IPS-18c (cell line): ENCODE measurements around the gene COL23A1.

Experiments used
- H3K4me3 ChIP-seq: 2 replicates; pipeline ENCODE4 v1.7.0; 2013; ENCODE audit warnings: low read depth, mild to moderate bottlenecking, low read length, moderate library complexity; ENCODE audit not compliant: insufficient read depth
- H3K9me3 ChIP-seq: one replicate; pipeline ENCODE4 v1.6.1; 2013; ENCODE audit warnings: mild to moderate bottlenecking, low read length, moderate library complexity; ENCODE audit not compliant: control insufficient read depth, insufficient read depth

Gene COL23A1

DNA sequence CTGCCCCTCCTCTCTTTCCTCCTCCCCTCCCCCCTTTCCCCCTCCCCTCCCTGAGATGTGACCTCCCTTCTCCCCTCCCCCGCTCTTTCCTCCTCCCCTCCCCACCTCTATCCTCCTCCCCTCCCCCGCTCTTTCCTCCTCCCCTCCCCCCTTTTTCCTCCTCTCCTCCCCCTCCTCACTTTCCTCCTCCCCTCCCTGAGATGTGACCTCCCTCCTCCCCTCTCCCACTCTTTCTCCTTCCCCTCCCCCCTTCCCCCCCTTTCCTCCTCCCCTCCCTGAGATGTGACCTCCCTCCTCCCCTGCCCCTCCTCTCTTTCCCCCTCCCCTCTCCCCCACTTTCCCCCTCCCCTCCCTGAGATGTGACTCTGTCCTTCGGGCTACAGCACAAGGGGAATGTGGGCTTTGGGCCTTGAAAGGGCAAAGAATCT is 169.8 kb downstream of the COL23A1 start:
- no peak overlapping the region for H3K4me3 ChIP-seq
- no peaks in the 10 kb centered on the region for H3K9me3 ChIP-seq

DNA sequence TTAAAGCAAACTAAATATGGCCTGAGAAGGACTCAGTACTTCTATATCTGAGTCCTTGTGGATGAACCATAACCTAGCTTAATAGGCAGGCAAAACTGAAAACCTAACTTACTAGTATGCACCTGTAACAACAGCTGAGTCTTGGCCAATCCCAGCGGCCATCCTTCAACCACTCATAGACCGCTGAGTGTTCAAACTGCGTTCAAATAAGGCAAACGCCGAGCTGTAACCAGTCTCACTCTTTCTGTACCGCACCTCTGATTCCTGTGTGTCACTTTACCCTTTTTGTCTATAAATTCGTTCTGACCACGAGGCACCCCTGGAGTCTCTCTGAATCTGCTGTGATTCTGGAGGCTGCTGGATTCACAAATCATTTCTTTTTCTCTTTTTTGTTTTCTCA is 170.5 kb downstream of the COL23A1 start:
- H3K9me3 ChIP-seq: no peaks in the 10 kb centered on the region

DNA sequence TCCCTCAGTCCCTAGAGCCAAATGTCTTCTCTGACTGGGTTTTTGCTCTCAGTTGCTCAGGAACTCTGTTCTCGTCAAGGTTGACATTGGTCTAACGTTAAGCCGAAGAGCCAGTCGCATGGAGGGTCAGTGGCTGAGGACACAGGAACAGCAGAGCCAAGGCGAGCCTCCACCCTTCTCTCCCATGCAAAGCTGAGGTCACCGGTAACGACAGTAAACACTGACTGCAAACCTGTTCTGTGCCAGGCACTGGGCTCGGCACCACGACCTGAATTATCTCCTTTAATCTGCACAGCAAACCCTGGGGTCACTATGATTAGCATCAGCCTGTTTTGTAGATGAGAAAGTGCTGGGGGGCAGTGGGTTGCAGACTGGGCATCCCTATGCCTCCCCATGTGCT is 171.0 kb downstream of the COL23A1 start:
- Histone ChIP-seq H3K4me3 (no peak overlapping the region), H3K9me3 (no peaks in the 10 kb centered on the region)

More for the DNA sequence above, 170.5 kb downstream of the COL23A1 start:
- H3K4me3 ChIP-seq: no peak overlapping the region

DNA sequence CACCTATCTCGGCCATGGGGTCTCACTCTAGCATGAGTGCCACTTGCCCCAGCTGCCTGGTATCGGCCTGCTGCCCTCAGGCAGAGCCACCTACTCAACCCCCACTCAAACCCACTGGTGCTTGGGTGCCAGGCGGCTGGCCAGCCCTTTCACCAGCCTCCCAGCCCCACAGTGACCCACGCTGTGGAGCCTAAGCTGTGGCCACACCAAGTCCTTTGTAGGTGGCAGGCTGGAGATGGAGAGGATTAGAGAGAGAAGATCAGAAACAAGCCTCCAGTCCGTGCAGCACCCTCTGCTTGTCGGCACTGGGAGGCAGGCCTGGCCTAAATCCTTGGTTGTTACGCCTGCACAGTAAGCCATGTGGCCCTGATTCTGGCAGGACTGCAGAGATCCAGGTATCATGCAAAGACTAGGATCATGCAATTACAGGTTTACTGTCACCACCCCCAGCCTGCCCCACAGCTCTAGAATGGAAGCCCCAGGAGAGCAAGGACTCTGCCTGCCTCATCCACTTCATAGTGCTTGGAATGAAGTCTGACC is 171.7 kb downstream of the COL23A1 start:
- Histone ChIP-seq H3K9me3 (no peaks in the 10 kb centered on the region), H3K4me3 (no peak overlapping the region)

DNA sequence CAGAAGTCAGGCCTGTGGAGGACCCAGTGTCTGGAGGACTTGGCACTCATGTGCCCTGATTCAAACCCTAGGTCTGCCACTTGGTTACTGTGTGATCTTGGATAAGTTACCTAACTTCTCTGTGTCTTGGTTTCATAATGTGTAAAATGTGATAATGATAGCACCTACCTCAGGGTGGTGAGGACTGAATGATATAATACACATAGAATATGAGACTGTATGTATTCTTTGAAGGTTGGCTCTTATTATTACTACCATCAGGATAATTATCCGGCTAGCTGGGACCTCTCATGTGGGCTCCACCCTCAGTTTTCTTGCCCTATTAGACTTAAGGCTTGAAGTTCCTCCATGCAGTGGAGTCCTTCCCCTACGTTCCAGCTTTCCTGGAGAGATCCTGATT is 172.2 kb downstream of the COL23A1 start:
- Histone ChIP-seq H3K4me3 (no peak overlapping the region), H3K9me3 (no peaks in the 10 kb centered on the region)

DNA sequence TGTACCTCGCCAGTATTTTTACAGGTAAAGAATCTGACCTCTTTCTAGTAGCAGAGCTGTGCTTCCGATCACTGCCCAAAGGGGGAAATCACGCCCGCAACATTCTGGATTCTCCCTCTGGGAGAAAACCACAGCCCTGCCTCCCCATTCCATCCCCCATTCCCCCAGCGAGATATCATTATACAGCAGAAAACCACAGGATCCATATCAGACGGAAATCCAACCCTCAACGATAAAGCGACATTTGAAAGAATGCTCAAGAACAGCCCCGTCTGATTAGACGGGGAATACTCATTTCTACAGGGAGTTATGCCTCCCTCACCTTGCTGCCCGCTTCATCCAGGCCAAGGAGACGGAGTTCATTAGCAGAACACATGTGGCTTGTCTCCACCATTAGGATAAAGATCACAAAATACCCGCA is 172.8 kb downstream of the COL23A1 start:
- no peaks in the 10 kb centered on the region for H3K9me3 ChIP-seq
- no peak overlapping the region for H3K4me3 ChIP-seq

DNA sequence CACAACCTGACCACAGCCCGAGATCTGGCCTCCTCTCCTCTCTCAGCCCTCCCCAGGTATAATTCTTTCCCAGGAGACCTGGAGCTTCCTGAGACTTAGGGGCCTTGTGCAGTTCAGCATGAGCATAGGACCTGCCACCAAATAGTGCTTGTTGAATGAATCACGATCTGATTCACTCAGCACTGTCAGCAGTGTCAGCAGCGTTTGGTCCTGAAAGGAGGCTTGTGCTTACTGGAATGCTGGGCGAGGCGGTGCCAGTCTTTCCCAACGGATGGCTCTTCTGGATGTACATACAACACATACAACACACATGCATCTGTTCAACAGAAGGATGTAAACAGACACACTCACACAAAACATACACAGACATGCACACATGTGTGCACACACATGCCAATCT is 173.3 kb downstream of the COL23A1 start:
- Histone ChIP-seq H3K9me3 (no peaks in the 10 kb centered on the region), H3K4me3 (no peak overlapping the region)

DNA sequence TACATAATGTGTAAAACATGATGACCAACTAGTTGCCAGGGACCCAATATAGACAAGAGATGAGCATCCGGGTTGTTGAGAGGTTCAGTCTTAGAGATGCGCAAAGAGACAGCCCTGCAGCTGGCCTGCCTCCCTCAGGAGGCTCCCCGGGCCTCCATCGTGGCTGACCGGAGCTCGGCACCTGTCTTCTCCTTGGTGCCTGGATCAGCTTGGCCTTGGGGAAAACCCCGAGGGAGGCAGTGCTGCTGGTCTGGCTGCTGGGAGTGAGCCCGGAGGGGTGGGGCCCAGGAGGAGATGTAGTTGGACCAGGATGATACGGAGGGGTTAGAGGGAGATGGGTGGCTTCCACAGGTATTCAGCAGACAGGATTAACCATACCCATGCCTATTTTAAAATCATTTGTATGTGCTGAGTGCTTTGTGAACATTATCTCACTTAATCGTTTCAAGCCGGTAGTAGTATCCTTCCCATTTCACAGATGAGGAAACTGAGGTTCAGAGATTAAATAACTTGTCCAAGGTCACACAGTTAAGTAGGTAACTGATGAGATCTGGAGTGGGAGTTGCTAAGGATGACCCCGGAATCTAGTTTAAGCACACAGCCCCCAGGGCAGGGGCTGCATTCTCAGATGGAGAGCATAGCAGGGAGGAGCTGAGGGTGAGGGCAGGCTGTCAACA is 173.8 kb downstream of the COL23A1 start:
- Histone ChIP-seq H3K9me3 (no peaks in the 10 kb centered on the region), H3K4me3 (no peak overlapping the region)

DNA sequence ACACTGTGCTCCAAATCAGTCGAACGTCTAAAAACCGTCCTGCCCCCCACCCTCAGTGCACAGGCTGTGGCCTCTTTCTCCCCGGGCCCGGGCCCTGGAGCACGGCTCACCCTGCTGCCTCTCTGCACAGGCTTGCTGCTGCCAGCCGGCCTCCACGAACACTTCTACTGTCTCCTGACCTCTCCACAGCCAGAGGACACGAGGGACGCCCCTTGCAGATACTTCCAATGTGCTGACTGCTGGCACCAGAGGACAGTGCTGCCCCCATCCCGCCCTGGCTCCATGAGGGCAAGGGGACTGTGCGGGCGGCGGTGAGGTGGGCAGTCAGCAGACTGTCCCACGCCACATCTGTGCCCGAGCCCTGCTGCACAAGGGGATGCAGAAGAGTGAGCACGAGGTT is 174.8 kb downstream of the COL23A1 start:
- H3K4me3 ChIP-seq: no peak overlapping the region

DNA sequence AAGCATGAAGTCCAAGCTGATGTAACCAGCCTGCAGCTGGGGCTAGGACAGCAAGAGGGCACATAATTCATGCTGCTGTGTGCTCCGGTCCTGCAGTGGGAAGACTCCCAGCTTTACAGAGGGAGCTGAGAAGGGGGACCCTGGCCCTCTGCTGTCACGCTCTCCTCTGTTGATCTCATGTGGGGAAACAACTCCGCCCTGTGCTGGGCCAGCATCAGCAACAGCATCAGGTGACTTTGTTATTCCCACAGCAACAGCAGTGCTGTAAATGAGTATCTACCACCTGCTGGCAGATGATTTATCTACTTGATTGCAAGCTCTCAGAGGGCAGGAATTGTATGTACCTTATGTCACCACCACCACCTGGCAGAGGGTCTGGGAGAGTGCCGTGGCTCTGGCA is 176.2 kb downstream of the COL23A1 start:
- no peak overlapping the region for H3K4me3 ChIP-seq
- no peaks in the 10 kb centered on the region for H3K9me3 ChIP-seq

More for the DNA sequence above, 174.8 kb downstream of the COL23A1 start:
- H3K9me3 ChIP-seq: no peaks in the 10 kb centered on the region

DNA sequence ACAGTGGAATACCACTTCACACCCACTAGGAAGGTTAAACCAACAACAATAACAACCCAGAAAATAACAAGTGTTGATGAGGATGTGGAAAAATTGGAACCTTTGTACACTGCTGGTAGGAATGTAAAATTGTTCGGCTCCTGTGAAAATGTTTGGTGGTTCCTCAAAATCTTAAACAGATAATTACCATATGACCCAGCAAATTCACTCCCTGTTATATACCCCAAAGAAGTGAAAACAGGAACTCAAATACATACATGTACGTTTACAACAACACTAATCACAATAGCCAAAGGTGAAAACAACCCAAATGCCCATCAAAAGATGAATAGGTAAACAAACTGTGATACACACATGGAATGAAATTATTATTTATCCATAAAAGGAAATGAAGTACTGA is 179.1 kb downstream of the COL23A1 start:
- Histone ChIP-seq H3K4me3 (no peak overlapping the region), H3K9me3 (no peaks in the 10 kb centered on the region)

DNA sequence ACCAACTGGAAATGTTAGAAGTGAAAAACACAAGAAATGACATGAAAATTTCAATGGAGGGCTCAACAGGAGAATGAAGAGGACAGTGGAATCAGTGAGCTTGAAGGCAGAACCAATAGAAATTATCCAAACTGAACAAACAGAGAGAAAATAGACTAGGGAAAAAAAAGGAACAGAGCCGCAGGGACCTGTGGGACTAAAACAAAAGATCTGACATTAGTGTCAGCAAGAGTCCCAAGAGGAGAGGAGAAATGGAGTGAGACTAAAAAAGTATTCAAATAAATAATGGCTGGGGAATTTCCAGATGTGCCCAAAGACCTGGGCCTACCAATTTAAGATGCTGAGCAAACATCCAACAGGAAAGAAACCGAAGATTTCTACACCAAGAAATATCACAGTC is 182.5 kb downstream of the COL23A1 start:
- Histone ChIP-seq H3K4me3 (no peak overlapping the region), H3K9me3 (no peaks in the 10 kb centered on the region)

DNA sequence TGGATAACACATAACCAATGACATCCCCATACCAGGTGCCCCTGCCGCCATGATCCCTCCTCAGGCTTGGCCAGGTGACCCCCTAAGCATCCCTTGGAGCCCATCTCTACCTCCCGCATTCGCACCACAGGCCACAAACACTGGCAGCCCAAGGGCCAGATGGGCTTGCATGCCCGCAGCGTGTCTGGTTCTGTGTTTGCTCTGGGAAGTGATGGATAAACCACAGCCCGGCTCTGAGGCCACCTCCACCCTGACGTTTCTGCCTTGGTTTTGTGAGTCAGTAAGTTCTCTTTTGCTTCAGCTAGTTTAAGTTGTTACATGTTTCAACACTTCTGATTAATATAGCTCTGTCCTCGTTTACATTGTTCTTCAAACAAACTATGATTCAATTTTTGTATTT is 185.2 kb downstream of the COL23A1 start:
- peaks cover 2% of the 10 kb centered on the region for H3K9me3 ChIP-seq

DNA sequence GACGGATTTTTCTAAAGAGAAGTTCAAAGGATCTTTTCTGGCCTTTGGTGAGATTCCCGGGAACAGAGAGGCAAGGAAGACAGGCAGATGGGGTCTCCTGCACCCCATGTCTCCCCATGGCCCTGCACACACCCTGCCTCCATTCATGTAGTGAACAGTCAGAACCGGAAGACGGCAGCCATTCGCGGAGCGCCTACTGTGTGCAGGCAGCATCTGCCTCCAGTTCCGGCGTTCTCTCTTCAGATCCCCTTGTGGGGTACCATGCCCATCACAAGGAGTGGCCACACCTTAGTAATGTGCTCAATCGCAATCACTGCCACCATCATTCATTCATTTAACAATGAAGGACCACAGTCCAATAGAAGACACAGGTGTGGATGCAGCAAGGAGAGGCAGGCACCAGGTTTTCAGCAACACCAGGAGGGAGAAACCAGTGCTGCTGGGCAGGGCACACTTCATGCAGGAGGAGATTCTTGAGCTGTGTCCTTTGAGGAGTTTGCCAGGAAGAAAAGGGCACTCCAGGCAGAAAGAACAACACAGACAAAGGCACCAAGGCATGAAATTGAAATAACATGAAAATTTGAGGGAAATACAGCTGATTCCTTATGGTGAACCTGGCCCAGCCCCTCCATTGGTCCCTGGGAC is 186.1 kb downstream of the COL23A1 start:
- Histone ChIP-seq H3K9me3 (peaks cover 2% of the 10 kb centered on the region), H3K4me3 (no peak overlapping the region)

More for the DNA sequence above, 185.2 kb downstream of the COL23A1 start:
- H3K4me3 ChIP-seq: no peak overlapping the region

DNA sequence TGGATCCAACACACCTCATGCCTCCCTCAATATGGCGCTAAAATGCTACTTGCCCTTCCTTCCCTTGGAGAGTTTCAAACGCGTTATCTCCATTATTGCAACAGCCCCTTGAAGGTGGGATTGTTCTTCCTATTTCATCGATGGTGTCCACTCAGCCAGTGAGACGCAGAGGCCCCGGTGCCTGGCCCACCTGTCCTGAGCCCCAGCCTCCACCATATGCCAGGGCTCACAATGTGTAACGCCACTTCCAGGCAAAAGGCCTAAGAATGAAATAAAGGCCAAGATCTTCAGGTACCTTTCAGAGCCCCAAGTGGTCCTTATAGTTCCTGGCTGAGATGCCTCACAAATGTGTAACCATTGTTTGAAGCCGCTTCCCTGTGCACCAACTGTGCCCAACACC is 186.8 kb downstream of the COL23A1 start:
- Histone ChIP-seq H3K4me3 (no peak overlapping the region), H3K9me3 (peaks cover 2% of the 10 kb centered on the region)

DNA sequence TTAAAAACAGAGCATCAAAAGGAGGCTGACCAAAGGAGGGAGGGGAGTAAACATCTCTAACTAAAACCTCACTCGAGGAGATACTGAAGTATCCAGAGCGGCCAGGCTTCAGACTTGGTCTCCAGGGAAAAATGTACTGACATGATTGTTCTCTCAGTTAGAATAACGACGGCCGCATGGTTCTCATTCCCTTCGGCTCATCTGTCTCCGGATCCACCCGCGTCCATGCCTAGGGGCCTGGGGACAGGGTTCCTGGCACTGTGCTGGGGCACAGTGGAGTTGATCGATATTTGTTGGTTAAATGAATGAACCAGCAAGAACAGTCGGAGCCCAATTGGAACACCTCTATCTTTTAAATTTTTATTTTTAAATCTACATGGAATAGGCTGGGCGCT is 190.5 kb downstream of the COL23A1 start:
- peaks cover 2% of the 10 kb centered on the region for H3K9me3 ChIP-seq
- H3K4me3 ChIP-seq: no peak overlapping the region

DNA sequence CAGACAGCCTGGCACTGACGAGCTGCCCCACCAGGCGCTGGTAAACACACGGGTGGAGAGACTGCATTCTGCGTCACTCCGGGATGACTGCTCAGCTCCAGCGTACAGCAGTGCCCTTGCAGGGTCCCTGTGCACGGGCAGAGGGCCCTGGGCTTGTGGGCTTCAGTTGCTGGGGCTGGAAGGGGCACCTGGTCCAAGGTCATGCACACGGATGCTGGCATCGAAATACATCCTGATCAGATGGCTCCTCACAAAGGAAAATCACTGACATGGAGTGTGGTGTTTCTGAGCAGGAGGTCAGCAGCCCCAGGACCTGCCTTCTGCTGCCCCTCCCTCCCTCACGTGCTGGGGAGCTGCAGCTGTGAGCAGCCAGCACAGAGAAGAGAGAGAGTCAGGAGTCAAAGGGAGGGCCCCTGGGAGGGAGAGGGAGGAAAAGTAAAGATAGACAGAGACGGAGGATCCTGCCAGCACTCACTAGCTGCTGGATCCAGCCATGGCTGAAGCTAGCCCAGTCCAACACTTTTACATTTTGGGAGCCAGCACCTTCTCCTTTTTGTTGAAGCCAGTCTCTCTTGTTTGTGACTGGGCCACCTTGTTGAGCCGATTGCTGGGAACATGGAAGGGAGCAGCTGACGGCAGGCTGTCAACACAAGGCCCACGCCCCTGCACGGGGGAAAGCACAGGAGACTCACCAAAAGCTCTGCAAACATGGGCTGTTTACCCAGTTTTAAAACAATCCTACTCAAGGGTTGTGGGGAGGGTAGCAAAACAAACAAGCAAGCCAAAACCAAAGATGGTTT is 191.1 kb downstream of the COL23A1 start:
- H3K9me3 ChIP-seq: peaks cover 2% of the 10 kb centered on the region
- no peak overlapping the region for H3K4me3 ChIP-seq
